Keratinocyte (primary cell): ENCODE measurements around the gene SPATC1L.
"Not testable (repeated sequence)": the region's sequence is repeated elsewhere in the genome, so short reads cannot be mapped to it uniquely, and the experiment has no call there.

Experiments
- CTCF ChIP-seq, 3 experiments: IDR thresholded peaks in 1 of 3; conservative IDR thresholded peaks in 1 of 3; optimal IDR thresholded peaks in 1 of 3; 2 replicates in 2 of 3; 3 replicates in 1 of 3; pipeline versions ENCODE3 to v1.5.1; 2011; ENCODE audit warnings: low read length in 3 of 3, mild to moderate bottlenecking in 3 of 3, moderate library complexity in 2 of 3, control low read depth in 1 of 3, inconsistent platforms in 1 of 3; ENCODE audit not compliant: insufficient read depth in 2 of 3; ENCODE audit errors: extremely low read depth in 1 of 3
- EZH2 ChIP-seq: IDR thresholded peaks from one replicate; pipeline ENCODE4 v1.6.1; 2012; ENCODE audit warnings: inconsistent platforms, mild to moderate bottlenecking, low read length, moderate library complexity

DNA sequence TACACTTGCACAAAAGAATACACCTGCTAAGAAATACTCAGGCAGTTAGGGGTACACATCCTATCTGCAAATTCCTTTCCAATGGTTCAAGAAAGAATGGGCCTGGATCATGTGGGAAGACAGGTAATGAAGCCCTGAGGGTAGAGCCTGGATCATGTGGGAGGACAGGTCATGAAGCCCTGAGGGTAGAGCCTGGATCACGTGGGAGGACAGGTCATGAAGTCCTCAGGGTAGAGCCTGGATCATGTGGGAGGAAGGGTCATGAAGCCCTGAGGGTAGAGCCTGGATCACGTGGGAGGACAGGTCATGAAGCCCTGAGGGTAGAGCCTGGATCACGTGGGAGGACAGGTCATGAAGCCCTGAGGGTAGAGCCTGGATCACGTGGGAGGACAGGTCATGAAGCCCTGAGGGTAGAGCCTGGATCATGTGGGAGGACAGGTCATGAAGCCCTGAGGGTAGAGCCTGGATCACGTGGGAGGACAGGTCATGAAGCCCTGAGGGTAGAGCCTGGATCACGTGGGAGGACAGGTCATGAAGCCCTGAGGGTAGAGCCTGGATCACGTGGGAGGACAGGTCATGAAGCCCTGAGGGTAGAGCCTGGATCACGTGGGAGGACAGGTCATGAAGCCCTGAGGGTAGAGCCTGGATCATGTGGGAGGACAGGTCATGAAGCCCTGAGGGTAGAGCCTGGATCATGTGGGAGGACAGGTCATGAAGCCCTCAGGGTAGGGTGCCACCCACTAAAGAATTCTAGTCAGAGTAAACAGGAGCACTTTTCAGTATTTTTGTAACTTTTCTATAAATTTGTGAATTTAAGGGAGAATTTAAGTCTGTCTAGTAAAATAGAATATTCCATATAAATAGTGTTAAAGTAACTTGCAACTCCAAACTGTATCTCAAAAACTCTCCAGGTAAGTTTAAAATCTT lies 16.9 kb upstream of the SPATC1L start:
- TF ChIP-seq CTCF (optimal IDR thresholded peaks at IDR 0.05 in 1 of 3, IDR thresholded peaks at IDR 0.05 in 1 of 3, conservative IDR thresholded peaks at IDR 0.05 in 1 of 3; ENCODE audit: extremely low read depth in 1 of 3, insufficient read depth in 2 of 3, low read length in 3 of 3); EZH2: not testable (repeated sequence)
